Lung (tissue), 12 donors: ENCODE results near the gene MDFI. TPM values are rescaled to one million over a fixed set of nuclear protein-coding genes. Genes with fewer than 3 reads are reported as not detected.
A peak's percentile ranks its signal among the peaks of the same experiment; 100 is the strongest.

Experiments used
- ATAC-seq: fragments of 200-7000 bp; cut with Tn5 transposase; one replicate; pipeline ENCODE4 v1.9.1; 2020; ENCODE audit warnings: moderate number of reproducible peaks; ENCODE audit not compliant: insufficient read depth, low FRiP score
- DNase-seq, 3 donors: peaks; one replicate each; pipeline ENCODE4 v3.0.0-alpha.2; 2013 to 2017
- H3K27ac ChIP-seq, 2 donors: one replicate each; pipeline ENCODE4 v1.5.1; 2013; ENCODE audit warnings: mild to moderate bottlenecking in 2 of 2, moderate library complexity in 2 of 2, control low read depth in 1 of 2, inconsistent platforms in 1 of 2, low read depth in 1 of 2, low read length in 1 of 2
- H3K27me3 ChIP-seq, 3 donors: one replicate each; pipeline ENCODE4 v1.5.1; 2013; ENCODE audit warnings: low read length in 2 of 3; ENCODE audit not compliant: control insufficient read depth in 3 of 3, insufficient read depth in 3 of 3
- H3K36me3 ChIP-seq, 4 donors: one replicate each; pipeline ENCODE4 v1.5.1; 2013; ENCODE audit warnings: low read length in 4 of 4, mild to moderate bottlenecking in 1 of 4, moderate library complexity in 1 of 4; ENCODE audit not compliant: control insufficient read depth in 4 of 4, insufficient read depth in 4 of 4
- H3K4me1 ChIP-seq, 5 donors: one replicate each; pipeline ENCODE4 v1.5.1; 2013; ENCODE audit warnings: low read length in 5 of 5, mild to moderate bottlenecking in 2 of 5, moderate library complexity in 1 of 5; ENCODE audit not compliant: control insufficient read depth in 5 of 5, insufficient read depth in 5 of 5
- H3K4me3 ChIP-seq: one replicate; pipeline ENCODE4 v1.5.1; 2013; ENCODE audit warnings: mild to moderate bottlenecking, control low read depth, moderate library complexity
- H3K9ac ChIP-seq, 2 donors: one replicate each; pipeline ENCODE4 v1.5.1; 2013; ENCODE audit warnings: low read length in 2 of 2, control low read depth in 1 of 2; ENCODE audit not compliant: insufficient read depth in 1 of 2
- H3K9me3 ChIP-seq, 4 donors: one replicate each; pipeline ENCODE4 v1.5.1; 2013; ENCODE audit warnings: low read length in 3 of 4, mild to moderate bottlenecking in 1 of 4, moderate library complexity in 1 of 4; ENCODE audit not compliant: control insufficient read depth in 4 of 4, insufficient read depth in 3 of 4
- CTCF ChIP-seq: IDR thresholded peaks from 2 replicates; pipeline ENCODE4 v1.5.1; 2012; ENCODE audit warnings: mild to moderate bottlenecking; ENCODE audit errors: control extremely low read depth, extremely low read depth
- WGBS, 2 donors: extraction: QIAGEN DNeasy Blood & Tissue Kit; methylation state at CpG; one replicate each; pipeline ENCODE4 v1.1.7; 2013; 5-methylcytosine and 5-hydroxymethylcytosine counted together
- polyA plus RNA-seq, 2 donors: library from polyadenylated mRNA; stranded (reverse); fragments of 200-250 nt; gene quantifications; one replicate each; pipeline ENCODE4 v1.2.1, GENCODE V29; 2013
- total RNA-seq, 2 donors: library from RNA; depleted of rRNA in 1 of 2; stranded (reverse); fragments of >200 nt in 1 of 2; gene quantifications; one replicate each; pipeline ENCODE4 v1.2.1, GENCODE V29; 2014 to 2021
- donor health status: control.
- donor health status: control.
- donor health status: Bipolar disorder and iron deficiency.
- donor health status: healthy.
- donor health status: DM: yes; HTN: yes; CAD: no.

MDFI gene
- total and polyA plus RNA-seq, 4 donors = 16.4 to 36.4 (median 21.9) TPM

- H3K4me1 ChIP-seq = no peaks in the 10 kb centered on the region
- ATAC-seq (no peak), DNase-seq (no peak)
- no peak for TF ChIP-seq CTCF
- no peak overlapping the region for H3K27ac ChIP-seq
- H3K4me3 ChIP-seq = no peak overlapping the region
- H3K9ac ChIP-seq = no peak overlapping the region
- WGBS, 2 donors = 81 to 90% methylated on average over 7 of the region's 7 CpGs
- no peaks in the 10 kb centered on the region for H3K27me3 ChIP-seq
- H3K36me3 ChIP-seq = no peaks in the 10 kb centered on the region
- H3K9me3 ChIP-seq = no peaks in the 10 kb centered on the region
Measured at GRCh38 chr6:41672016-41672415, 33.7 kb downstream of the MDFI start.

- Histone ChIP-seq H3K36me3 (no peaks in the 10 kb centered on the region), H3K9me3 (no peaks in the 10 kb centered on the region), H3K4me3 (no peak overlapping the region), H3K4me1 (no peaks in the 10 kb centered on the region), H3K27me3 (no peaks in the 10 kb centered on the region), H3K27ac (no peak overlapping the region), H3K9ac (no peak overlapping the region)
- no peak for TF ChIP-seq CTCF
- DNase-seq (peak in 1 of 3 donors; percentile 11), ATAC-seq (no peak)
- 88 to 92% methylated on average over 17 of the region's 17 CpGs for WGBS, 2 donors
Measured at GRCh38 chr6:41672816-41673703, 34.8 kb downstream of the MDFI start.

- H3K36me3 ChIP-seq = no peaks in the 10 kb centered on the region
- no peaks in the 10 kb centered on the region for H3K27me3 ChIP-seq
- 82 to 83% methylated on average over 5 of the region's 5 CpGs for WGBS, 2 donors
- no peak overlapping the region for H3K27ac ChIP-seq
- no peaks in the 10 kb centered on the region for H3K4me1 ChIP-seq
- ATAC-seq = no peak
- TF ChIP-seq CTCF = no peak
- H3K9me3 ChIP-seq = no peaks in the 10 kb centered on the region
- no peak for DNase-seq
- no peak overlapping the region for H3K4me3 ChIP-seq
- no peak overlapping the region for H3K9ac ChIP-seq
Measured at GRCh38 chr6:41673704-41674000, 35.4 kb downstream of the MDFI start.
